ENCODE measurements around the gene TOE1. TPM values are rescaled to one million over a fixed set of nuclear protein-coding genes. Genes with fewer than 3 reads are reported as not detected.

Gene TOE1
- total RNA-seq, 6 donors from 2014 or later: 5.4 to 16.6 (median 9.1) TPM

DNA sequence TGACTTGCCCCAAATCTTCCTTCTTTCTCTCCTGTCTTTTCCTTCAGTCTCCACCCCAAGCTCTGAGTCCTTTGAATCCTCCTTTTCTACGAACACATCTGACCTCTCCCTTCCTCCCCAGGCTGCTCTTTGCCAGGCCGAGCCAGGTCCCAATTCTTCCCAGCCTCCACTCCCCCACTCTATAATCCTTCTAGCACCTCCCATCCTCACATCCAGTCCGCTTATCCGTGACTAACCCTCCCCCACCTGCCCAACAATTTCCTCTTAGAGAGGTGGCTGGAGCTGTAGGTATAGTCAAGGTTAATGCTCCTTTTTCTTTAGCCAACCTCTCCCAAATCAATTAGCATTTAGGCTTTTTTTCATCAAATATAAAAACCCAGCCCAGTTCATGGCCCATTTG, 22.8 kb upstream of the TOE1 start:
- no peaks in the 10 kb centered on the region for H3K36me3 ChIP-seq

DNA sequence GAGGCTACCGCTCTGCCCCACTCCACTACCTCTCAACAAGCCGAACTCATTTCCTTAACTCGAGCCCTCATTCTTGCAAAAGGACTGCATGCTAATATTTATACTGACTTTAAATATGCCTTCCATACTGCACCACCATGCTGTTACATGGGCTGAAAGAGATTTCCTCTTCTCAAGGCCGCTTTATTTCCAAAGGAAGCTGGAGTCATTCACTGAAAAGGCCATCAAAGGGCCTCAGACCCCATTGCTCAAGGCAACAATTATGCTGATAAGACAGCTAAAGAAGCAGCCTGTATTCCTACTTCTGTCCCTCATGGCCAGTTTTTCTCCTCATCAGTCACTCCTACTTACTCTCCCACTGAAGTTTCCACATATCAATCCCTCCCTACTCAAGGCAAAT, 20.2 kb upstream of the TOE1 start:
- Histone ChIP-seq H3K36me3 (no peaks in the 10 kb centered on the region), H3K27ac (no peak overlapping the region), H3K9me3 (no peaks in the 10 kb centered on the region), H3K4me3 (no peak overlapping the region), H3K27me3 (no peaks in the 10 kb centered on the region), H3K4me1 (no peaks in the 10 kb centered on the region)
- ATAC-seq (ENCODE audit: low FRiP score in 2 of 2): no peak
- WGBS, 2 donors: 76 to 87% methylated on average over 4 of the region's 4 CpGs
- no peak for DNase-seq
- TF ChIP-seq POLR2A (IDR thresholded peaks at IDR 0.05): no peak
- no peak for TF ChIP-seq EP300 (IDR thresholded peaks at IDR 0.05)
- no peak for TF ChIP-seq CTCF (IDR thresholded peaks at IDR 0.05)
- no peak for TF ChIP-seq POLR2AphosphoS5 (IDR thresholded peaks at IDR 0.05)

More for the DNA sequence above, 22.8 kb upstream of the TOE1 start:
- WGBS, 2 donors: 73 to 81% methylated on average over 4 of the region's 4 CpGs
- H3K27ac ChIP-seq: no peak overlapping the region
- H3K4me3 ChIP-seq: no peak overlapping the region
- no peaks in the 10 kb centered on the region for H3K9me3 ChIP-seq
- DNase-seq (no peak), ATAC-seq (ENCODE audit: low FRiP score in 2 of 2) (no peak)
- H3K27me3 ChIP-seq: no peaks in the 10 kb centered on the region
- TF ChIP-seq POLR2AphosphoS5 (IDR thresholded peaks at IDR 0.05): no peak
- no peak for TF ChIP-seq POLR2A (IDR thresholded peaks at IDR 0.05)
- no peak for TF ChIP-seq CTCF (IDR thresholded peaks at IDR 0.05)
- TF ChIP-seq EP300 (IDR thresholded peaks at IDR 0.05): no peak
- no peaks in the 10 kb centered on the region for H3K4me1 ChIP-seq

DNA sequence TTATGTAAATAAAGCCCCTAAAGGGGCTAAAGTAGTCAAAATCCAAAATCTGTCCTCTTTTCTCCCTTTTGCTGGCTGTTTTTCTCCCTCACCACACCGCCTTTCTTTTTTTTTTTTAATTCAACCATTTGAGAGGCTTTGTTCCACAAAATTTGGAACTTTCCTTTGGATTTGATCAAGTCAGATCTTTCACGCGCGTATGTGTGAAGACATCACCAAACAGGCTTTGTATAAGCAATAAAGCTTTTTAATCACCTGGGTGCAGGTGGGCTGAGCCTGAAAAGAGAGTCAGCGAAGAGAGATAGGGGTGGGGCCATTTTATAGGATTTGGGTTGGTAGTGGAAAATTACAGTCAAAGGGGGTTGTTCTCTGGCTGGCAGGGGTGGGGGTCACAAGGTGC, 18.5 kb upstream of the TOE1 start:
- TF ChIP-seq EP300 (IDR thresholded peaks at IDR 0.05) (no peak), POLR2AphosphoS5 (IDR thresholded peaks at IDR 0.05) (no peak), CTCF (IDR thresholded peaks at IDR 0.05) (no peak), POLR2A (IDR thresholded peaks at IDR 0.05) (no peak)
- Histone ChIP-seq H3K4me3 (no peak overlapping the region), H3K9me3 (no peaks in the 10 kb centered on the region), H3K4me1 (peaks cover 0 to 6% (median 4%) of the 10 kb centered on the region in 4 donors), H3K27ac (no peak overlapping the region), H3K27me3 (no peaks in the 10 kb centered on the region), H3K36me3 (no peaks in the 10 kb centered on the region)
- ATAC-seq (ENCODE audit: low FRiP score in 2 of 2) (no peak), DNase-seq (no peak)
- WGBS, 2 donors: 96% methylated on average over 5 of the region's 5 CpGs

- WGBS, 2 donors: 94 to 95% methylated on average over 10 of the region's 10 CpGs
- no peaks in the 10 kb centered on the region for H3K36me3 ChIP-seq
Observed at GRCh38 chr1:45322486-45323040, 17.4 kb upstream of the TOE1 start.

More at GRCh38 chr1:45322486-45323040, 17.4 kb upstream of the TOE1 start:
- ATAC-seq (ENCODE audit: low FRiP score in 2 of 2): no peak
- H3K4me1 ChIP-seq: peaks cover 11 to 17% (median 13%) of the 10 kb centered on the region in 4 donors
- H3K9me3 ChIP-seq: no peaks in the 10 kb centered on the region
- no peak for TF ChIP-seq CTCF (IDR thresholded peaks at IDR 0.05)
- TF ChIP-seq POLR2A (IDR thresholded peaks at IDR 0.05): no peak
- TF ChIP-seq EP300 (IDR thresholded peaks at IDR 0.05): no peak
- TF ChIP-seq POLR2AphosphoS5 (IDR thresholded peaks at IDR 0.05): no peak
- H3K4me3 ChIP-seq: no peak overlapping the region
- no peak overlapping the region for H3K27ac ChIP-seq
- no peaks in the 10 kb centered on the region for H3K27me3 ChIP-seq
- no peak for DNase-seq

Data from upper lobe of left lung (tissue), 6 donors.